Gastrocnemius medialis (tissue), 4 donors: ENCODE results near the gene NDRG4. TPM values are rescaled to one million over a fixed set of nuclear protein-coding genes. Genes with fewer than 3 reads are reported as not detected.

Experiments
- ATAC-seq, 2 donors: fragments of 150-250 bp; one replicate each; pipeline ENCODE4 v1.9.1; 2016
- DNase-seq, 2 donors: peaks; one replicate each; pipeline ENCODE4 v3.0.0-alpha.2; 2019
- H3K27ac ChIP-seq, 4 donors: fragments of 200-600 bp; sonication (generic); 1 replicate in 1 of 4; 2 replicates in 3 of 4; pipeline ENCODE4 v1.5.1; 2016 to 2018; ENCODE audit warnings: mild to moderate bottlenecking in 2 of 4, moderate library complexity in 1 of 4
- H3K27me3 ChIP-seq, 3 donors: fragments of 200-600 bp; sonication (generic) in 2 of 3; 1 replicate in 1 of 3; 2 replicates in 2 of 3; pipeline versions ENCODE4 v1.5.1 to v1.6.0; 2016 to 2019; ENCODE audit warnings: mild to moderate bottlenecking in 1 of 3, moderate library complexity in 1 of 3
- H3K36me3 ChIP-seq, 2 donors: fragments of 200-600 bp; sonication (generic) in 1 of 2; one replicate each; pipeline ENCODE4 v1.5.1; 2017 to 2018
- H3K4me1 ChIP-seq, 2 donors: fragments of 200-600 bp; sonication (generic) in 1 of 2; one replicate each; pipeline ENCODE4 v1.5.1; 2016 to 2017; ENCODE audit warnings: mild to moderate bottlenecking in 2 of 2
- H3K4me3 ChIP-seq, 4 donors: fragments of 200-600 bp; sonication (generic) in 3 of 4; 1 replicate in 1 of 4; 2 replicates in 3 of 4; pipeline ENCODE4 v1.5.1; 2016 to 2019; ENCODE audit warnings: mild to moderate bottlenecking in 2 of 4
- H3K9me3 ChIP-seq, 3 donors: fragments of 200-600 bp; sonication (generic) in 2 of 3; 1 replicate in 1 of 3; 2 replicates in 2 of 3; pipeline ENCODE4 v1.5.1; 2016 to 2019
- POLR2A ChIP-seq, 2 donors: fragments of 450-650 bp; IDR thresholded peaks; one replicate each; pipeline ENCODE4 v1.6.1; 2017; ENCODE audit warnings: antibody characterized with exemption in 2 of 2, mild to moderate bottlenecking in 2 of 2, moderate library complexity in 2 of 2
- in situ Hi-C, 4 donors: fragments of 200-750 bp; cut with MboI; loops; one replicate each; pipeline versions ENCODE4 v1.15.0 to v1.8.0; 2017; ENCODE audit warnings: low sequenced_read_pairs in 4 of 4
- intact Hi-C: fragments of 100-400 bp; cut with DNase I; formaldehyde crosslinking; loops from one replicate; pipeline ENCODE4 v1.15.1; 2023; ENCODE audit warnings: low total_unique reads
- total RNA-seq, 4 donors: library from RNA; depleted of rRNA; stranded (reverse); fragments of >200 nt; gene quantifications; one replicate each; pipeline versions ENCODE4 v1.1.0 to v1.2.3, GENCODE V29; 2016
- TF ChIP-seq, protein P1 (sequence below), 5 experiments: fragments of 450-650 bp in 3 of 5; fragments of 200-600 bp in 2 of 5; sonication (generic) in 2 of 5; IDR thresholded peaks in 4 of 5; conservative IDR thresholded peaks in 1 of 5; 1 replicate in 4 of 5; 2 replicates in 1 of 5; pipeline ENCODE4 v1.5.1; 2016 to 2019; ENCODE audit warnings: antibody characterized with exemption in 5 of 5, mild to moderate bottlenecking in 3 of 5, moderate library complexity in 3 of 5

Gene NDRG4
- total RNA-seq, 4 donors from 2014 or later: 2.0 to 13.3 (median 6.5) TPM

DNA sequence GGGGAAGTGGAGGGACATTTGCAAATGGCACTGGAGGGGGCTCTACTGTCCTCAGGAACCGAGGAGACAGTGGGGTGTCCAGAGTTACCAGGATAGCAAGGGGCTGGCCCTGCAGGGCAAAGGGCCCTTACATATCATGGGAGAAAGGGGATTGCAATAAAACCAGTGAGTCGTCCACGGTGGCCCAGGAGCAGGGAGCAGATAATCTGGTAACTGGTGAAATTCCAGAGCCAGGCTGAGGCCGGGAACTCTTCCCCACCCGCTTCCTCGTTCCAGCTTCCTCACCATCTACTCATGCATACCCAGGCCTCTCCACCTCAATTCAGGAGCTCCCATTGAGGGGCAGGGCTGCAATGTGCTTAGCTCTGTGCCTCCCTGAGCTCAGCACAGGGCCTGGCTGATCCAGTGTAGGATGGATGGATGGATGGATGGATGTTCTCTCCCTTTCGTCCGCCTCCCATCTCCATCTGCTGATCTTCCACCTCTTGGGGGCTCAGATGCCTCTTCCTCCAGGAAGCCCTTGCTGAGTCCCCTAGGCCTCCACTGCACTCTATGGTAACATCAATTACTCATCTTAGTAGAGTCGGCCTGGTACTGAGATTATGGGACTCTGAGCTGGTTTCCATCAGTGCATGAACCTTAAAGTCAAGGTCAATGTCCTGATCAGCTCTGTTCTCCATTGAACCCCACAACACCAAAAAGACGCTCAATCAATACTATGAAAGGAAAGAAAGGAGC is 41.2 kb upstream of the NDRG4 start:
- TF ChIP-seq, protein P1, sequence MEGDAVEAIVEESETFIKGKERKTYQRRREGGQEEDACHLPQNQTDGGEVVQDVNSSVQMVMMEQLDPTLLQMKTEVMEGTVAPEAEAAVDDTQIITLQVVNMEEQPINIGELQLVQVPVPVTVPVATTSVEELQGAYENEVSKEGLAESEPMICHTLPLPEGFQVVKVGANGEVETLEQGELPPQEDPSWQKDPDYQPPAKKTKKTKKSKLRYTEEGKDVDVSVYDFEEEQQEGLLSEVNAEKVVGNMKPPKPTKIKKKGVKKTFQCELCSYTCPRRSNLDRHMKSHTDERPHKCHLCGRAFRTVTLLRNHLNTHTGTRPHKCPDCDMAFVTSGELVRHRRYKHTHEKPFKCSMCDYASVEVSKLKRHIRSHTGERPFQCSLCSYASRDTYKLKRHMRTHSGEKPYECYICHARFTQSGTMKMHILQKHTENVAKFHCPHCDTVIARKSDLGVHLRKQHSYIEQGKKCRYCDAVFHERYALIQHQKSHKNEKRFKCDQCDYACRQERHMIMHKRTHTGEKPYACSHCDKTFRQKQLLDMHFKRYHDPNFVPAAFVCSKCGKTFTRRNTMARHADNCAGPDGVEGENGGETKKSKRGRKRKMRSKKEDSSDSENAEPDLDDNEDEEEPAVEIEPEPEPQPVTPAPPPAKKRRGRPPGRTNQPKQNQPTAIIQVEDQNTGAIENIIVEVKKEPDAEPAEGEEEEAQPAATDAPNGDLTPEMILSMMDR (IDR thresholded peaks at IDR 0.05 in 4 of 5, conservative IDR thresholded peaks at IDR 0.05 in 1 of 5): no peak
- no peak for TF ChIP-seq POLR2A (IDR thresholded peaks at IDR 0.05)
- Histone ChIP-seq H3K4me1 (no peaks in the 10 kb centered on the region), H3K36me3 (no peaks in the 10 kb centered on the region), H3K9me3 (no peaks in the 10 kb centered on the region), H3K27ac (no peak overlapping the region), H3K4me3 (no peak overlapping the region), H3K27me3 (peaks cover 5 to 8% (median 5%) of the 10 kb centered on the region in 3 donors)
- in situ Hi-C loops: no loop called here
- no peak for DNase-seq
- no peak for ATAC-seq
- intact Hi-C loops: no loop called here

DNA sequence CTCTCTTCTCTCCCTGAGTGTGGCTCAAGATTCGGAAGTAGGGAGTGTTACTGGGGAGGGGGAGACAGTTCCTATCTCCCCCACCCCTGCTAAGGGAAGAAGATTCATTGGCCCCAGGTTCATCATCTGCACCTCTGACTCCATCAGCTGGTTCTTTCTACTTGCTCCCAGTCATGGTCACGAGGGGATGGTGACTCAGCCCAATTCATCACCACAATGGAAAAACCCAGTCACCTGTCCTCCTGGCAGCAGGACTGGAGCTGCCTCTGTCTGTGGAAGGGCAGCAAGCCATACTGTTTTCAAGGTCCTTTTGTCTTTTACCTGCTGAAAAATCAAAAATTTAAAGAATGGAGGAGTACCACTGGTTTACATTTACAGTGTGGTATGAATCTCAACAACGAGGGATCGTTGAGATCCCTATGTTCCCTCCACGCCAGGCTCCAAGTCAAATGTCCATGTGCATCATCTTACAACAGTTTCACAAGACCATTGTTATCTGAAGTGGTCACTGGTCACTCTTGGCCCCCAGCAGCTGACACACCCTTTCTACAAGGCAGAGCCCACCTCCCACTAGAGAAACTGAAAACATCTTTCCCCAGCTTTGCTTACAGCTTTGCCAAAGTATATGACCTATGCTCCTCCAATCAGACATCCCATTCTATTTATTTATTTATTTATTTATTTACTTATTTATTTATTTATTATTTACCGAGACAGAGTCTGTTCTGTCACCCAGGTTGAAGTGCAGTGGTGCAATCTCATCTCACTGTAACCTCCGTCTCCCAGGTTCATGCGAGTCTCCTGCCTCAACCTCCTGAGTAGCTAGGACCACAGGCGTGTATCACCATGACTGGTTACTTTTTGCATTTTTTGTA is 40.4 kb upstream of the NDRG4 start:
- Histone ChIP-seq H3K27me3 (peaks cover 11 to 13% (median 12%) of the 10 kb centered on the region in 3 donors), H3K4me3 (no peak overlapping the region), H3K36me3 (no peaks in the 10 kb centered on the region), H3K4me1 (peaks cover 0 to 3% of the 10 kb centered on the region in 2 donors), H3K9me3 (no peaks in the 10 kb centered on the region), H3K27ac (no peak overlapping the region)
- in situ Hi-C loops: no loop called here
- TF ChIP-seq, protein P1 (IDR thresholded peaks at IDR 0.05 in 4 of 5, conservative IDR thresholded peaks at IDR 0.05 in 1 of 5): no peak
- TF ChIP-seq POLR2A (IDR thresholded peaks at IDR 0.05): no peak
- intact Hi-C loops: no loop called here
- DNase-seq (no peak), ATAC-seq (peak in 1 of 2 donors; percentile 37)

DNA sequence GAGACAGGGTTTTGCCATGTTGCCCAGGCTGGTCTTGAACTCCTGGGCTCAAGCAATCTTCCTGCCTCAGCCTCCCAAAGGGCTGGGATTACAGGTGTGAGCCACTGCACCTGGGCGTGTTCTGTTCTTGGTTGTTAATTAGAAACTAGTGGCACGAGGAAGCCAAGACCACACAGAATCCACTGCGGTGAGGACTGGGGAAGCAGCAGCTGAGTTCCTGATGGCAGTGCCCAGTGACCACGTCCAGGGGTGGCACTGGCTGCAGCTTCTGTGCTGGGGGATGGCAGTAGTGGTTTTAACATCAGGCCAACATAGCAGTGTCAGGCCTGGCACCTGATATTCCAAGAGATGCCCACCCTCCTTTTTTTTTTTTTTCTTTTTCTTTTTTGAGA is 39.7 kb upstream of the NDRG4 start:
- Histone ChIP-seq H3K27ac (no peak overlapping the region), H3K9me3 (no peaks in the 10 kb centered on the region), H3K4me1 (peaks cover 0 to 7% of the 10 kb centered on the region in 2 donors), H3K4me3 (no peak overlapping the region), H3K27me3 (peaks cover 17 to 20% (median 19%) of the 10 kb centered on the region in 3 donors), H3K36me3 (no peaks in the 10 kb centered on the region)
- in situ Hi-C loops (no loop called here), intact Hi-C loops (no loop called here)
- no peak for DNase-seq
- no peak for TF ChIP-seq POLR2A (IDR thresholded peaks at IDR 0.05)
- TF ChIP-seq, protein P1 (IDR thresholded peaks at IDR 0.05 in 4 of 5, conservative IDR thresholded peaks at IDR 0.05 in 1 of 5): no peak
- no peak for ATAC-seq

DNA sequence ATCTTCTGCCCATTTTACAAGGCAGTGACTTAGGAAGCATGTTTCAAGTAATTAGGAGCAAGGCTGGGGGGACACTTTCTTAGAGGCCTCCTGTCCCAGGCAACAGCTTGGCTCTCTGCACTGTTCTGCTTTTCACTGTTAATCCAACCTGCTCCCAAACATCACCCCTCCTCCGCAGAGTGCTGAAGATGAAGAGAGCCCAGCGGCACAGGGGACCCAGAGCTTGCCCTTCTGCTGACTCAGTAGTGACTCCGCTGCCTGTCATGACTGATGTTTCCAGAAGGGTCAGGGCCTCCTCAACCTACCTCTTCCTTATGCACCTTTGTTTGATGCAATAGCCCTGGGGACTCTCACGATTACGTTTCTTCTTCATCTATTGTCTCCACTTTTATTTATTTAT is 38.9 kb upstream of the NDRG4 start:
- no peak overlapping the region for H3K27ac ChIP-seq
- intact Hi-C loops: no loop called here

More for the DNA sequence above, 38.9 kb upstream of the NDRG4 start:
- Histone ChIP-seq H3K9me3 (no peaks in the 10 kb centered on the region), H3K4me3 (no peak overlapping the region), H3K27me3 (peaks cover 25 to 27% (median 27%) of the 10 kb centered on the region in 3 donors), H3K36me3 (no peaks in the 10 kb centered on the region), H3K4me1 (peaks cover 0 to 7% of the 10 kb centered on the region in 2 donors)
- DNase-seq (no peak), ATAC-seq (no peak)
- in situ Hi-C loops: no loop called here
- TF ChIP-seq, protein P1 (IDR thresholded peaks at IDR 0.05 in 4 of 5, conservative IDR thresholded peaks at IDR 0.05 in 1 of 5): no peak
- no peak for TF ChIP-seq POLR2A (IDR thresholded peaks at IDR 0.05)
